ENCODE measurements around the gene COL7A1. TPM values are rescaled to one million over a fixed set of nuclear protein-coding genes. Genes with fewer than 3 reads are reported as not detected.

The COL7A1 gene
- total RNA-seq, 1 experiment from 2014 or later: 91.2 TPM

DNA sequence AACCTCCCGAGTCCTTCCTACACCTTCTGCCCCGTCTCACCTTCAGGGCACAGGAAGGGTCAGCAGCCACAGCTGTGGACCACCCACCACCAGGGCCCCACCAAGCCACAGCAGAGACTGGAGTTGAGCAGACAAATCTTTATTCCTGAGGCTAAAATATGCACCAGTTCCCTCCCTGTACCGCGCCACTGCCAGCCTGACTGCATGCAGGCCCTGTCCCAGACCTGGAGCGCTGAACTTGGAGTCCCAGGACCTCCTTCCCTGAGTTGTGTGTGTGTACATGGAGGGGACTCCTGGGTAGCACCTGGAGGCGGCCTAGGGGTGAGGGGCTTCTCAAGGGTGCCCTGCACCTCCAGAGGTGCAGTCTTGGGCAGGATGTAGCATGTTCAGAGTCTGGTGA is 30.5 kb upstream of the COL7A1 start:
- POLR2A ChIA-PET (ENCODE audit: unreplicated experiment): no interaction called here
- intact Hi-C loops (cut with micrococcal nuclease; ENCODE audit: unreplicated experiment): no loop called here
- Histone ChIP-seq H3K9me3 (ENCODE audit: insufficient read depth, low read depth) (no peaks in the 10 kb centered on the region), H3K27me3 (ENCODE audit: insufficient read depth, low read depth) (no peaks in the 10 kb centered on the region), H3K9me2 (ENCODE audit: insufficient read depth) (no peaks in the 10 kb centered on the region), H3K4me2 (no peak overlapping the region), H4K20me1 (ENCODE audit: insufficient read depth) (no peaks in the 10 kb centered on the region), H3K36me3 (ENCODE audit: low read depth) (no peaks in the 10 kb centered on the region), H3K27ac (no peak overlapping the region), H2AFZ (no peak overlapping the region), H3K79me2 (ENCODE audit: low read depth) (no peaks in the 10 kb centered on the region), H3K4me1 (replicated peaks; ENCODE audit: insufficient read depth) (no peaks in the 10 kb centered on the region), H3K4me3 (no peak overlapping the region), H3F3A (ENCODE audit: insufficient read depth, low read depth) (no peaks in the 10 kb centered on the region)
- no peak for DNase-seq
- no peak for TF ChIP-seq EZH2 (IDR thresholded peaks at IDR 0.05; ENCODE audit: low read depth)
- no peak for TF ChIP-seq CTCF (conservative IDR thresholded peaks at IDR 0.05)
- CTCF ChIA-PET: no interaction called here
- BruUV-seq (replicated peaks): no TSS peak

- no peaks in the 10 kb centered on the region for H3K79me2 ChIP-seq (ENCODE audit: low read depth)
- TF ChIP-seq EZH2 (IDR thresholded peaks at IDR 0.05; ENCODE audit: low read depth): no peak
- no peak for TF ChIP-seq CTCF (conservative IDR thresholded peaks at IDR 0.05)
- no peaks in the 10 kb centered on the region for H3K9me2 ChIP-seq (ENCODE audit: insufficient read depth)
- H4K20me1 ChIP-seq (ENCODE audit: insufficient read depth): no peaks in the 10 kb centered on the region
- no TSS peak for BruUV-seq (replicated peaks)
- ChIA-PET POLR2A (ENCODE audit: unreplicated experiment) (no interaction called here), CTCF (no interaction called here)
- H3K4me3 ChIP-seq: no peak overlapping the region
- DNase-seq: no peak
- no peak overlapping the region for H3K27ac ChIP-seq
- no peaks in the 10 kb centered on the region for H3K36me3 ChIP-seq (ENCODE audit: low read depth)
- intact Hi-C loops (cut with micrococcal nuclease; ENCODE audit: unreplicated experiment): no loop called here
- H3K27me3 ChIP-seq (ENCODE audit: insufficient read depth, low read depth): no peaks in the 10 kb centered on the region
- H3K4me1 ChIP-seq (replicated peaks; ENCODE audit: insufficient read depth): no peaks in the 10 kb centered on the region
- H2AFZ ChIP-seq: no peak overlapping the region
- no peaks in the 10 kb centered on the region for H3F3A ChIP-seq (ENCODE audit: insufficient read depth, low read depth)
- H3K4me2 ChIP-seq: no peak overlapping the region
- H3K9me3 ChIP-seq (ENCODE audit: insufficient read depth, low read depth): no peaks in the 10 kb centered on the region
Observed at GRCh38 chr3:48624767-48625166, 29.6 kb upstream of the COL7A1 start.

GRCh38 chr3:48623851-48624547 is 28.9 kb upstream of the COL7A1 start:
- no peak for DNase-seq
- intact Hi-C loops (cut with micrococcal nuclease; ENCODE audit: unreplicated experiment): no loop called here
- no peaks in the 10 kb centered on the region for H3K27me3 ChIP-seq (ENCODE audit: insufficient read depth, low read depth)
- H4K20me1 ChIP-seq (ENCODE audit: insufficient read depth): no peaks in the 10 kb centered on the region
- no peaks in the 10 kb centered on the region for H3K9me3 ChIP-seq (ENCODE audit: insufficient read depth, low read depth)
- CTCF ChIA-PET: interaction anchor here (0.6 to 0.7 kb wide), 2 partner anchors 188 to 817 kb away, joined by 5 to 6 read pairs; no protein-coding TSS in a partner anchor
- no peaks in the 10 kb centered on the region for H3K9me2 ChIP-seq (ENCODE audit: insufficient read depth)
- no peak overlapping the region for H3K4me3 ChIP-seq
- no peaks in the 10 kb centered on the region for H3K79me2 ChIP-seq (ENCODE audit: low read depth)
- H3K36me3 ChIP-seq (ENCODE audit: low read depth): no peaks in the 10 kb centered on the region
- no peak for TF ChIP-seq EZH2 (IDR thresholded peaks at IDR 0.05; ENCODE audit: low read depth)
- TF ChIP-seq CTCF (conservative IDR thresholded peaks at IDR 0.05): no peak
- H3K27ac ChIP-seq: no peak overlapping the region
- POLR2A ChIA-PET (ENCODE audit: unreplicated experiment): no interaction called here
- H3K4me2 ChIP-seq: no peak overlapping the region
- H3F3A ChIP-seq (ENCODE audit: insufficient read depth, low read depth): no peaks in the 10 kb centered on the region
- no peak overlapping the region for H2AFZ ChIP-seq
- H3K4me1 ChIP-seq (replicated peaks; ENCODE audit: insufficient read depth): no peaks in the 10 kb centered on the region
- BruUV-seq (replicated peaks): no TSS peak
